ENCODE measurements around the gene PTTG1.

Gene PTTG1

DNA sequence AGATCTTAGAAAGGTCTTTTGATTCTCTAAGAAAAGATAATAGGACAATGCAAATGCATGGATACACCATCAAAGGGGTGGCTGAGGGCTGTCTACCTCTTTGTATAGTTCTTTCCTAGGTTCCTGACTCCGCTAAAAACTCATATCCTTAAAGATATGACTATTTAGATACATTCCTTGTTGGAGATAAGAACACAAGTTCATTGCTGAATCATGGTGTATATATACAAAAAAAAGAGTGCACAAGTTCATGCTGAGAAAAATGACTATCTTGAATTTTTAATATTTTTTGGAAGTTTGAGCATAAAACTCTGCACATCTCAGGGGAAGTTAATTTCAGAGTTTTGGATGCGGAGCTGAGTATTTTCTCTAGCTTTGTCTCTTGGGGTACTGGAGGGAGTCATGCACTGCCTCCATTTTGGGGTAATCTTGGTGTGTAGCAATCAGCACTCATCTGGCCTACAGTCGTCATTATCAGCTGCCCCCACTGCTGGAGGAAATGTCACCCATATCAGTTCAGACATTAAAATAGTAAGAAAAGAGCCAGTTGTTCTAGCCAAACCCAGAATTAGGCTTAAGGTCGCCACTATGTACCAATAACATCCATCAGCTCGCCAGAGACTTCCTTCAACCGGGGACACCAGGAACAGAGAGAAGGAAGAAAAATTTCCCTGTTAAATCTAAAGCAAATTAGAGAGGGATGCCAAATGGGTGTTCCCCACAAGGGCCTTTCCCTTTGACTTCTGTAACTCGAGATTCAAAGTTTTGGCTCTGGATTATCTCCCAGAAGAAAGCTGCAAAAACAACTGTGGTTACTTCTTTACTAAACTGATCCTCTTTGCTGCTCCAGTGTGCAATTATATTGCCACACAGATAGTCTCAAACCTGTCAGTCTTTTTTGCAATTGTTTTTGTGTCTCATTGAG is 49.0 kb downstream of the PTTG1 start:
- in situ Hi-C loops (cut with HindIII; ENCODE audit: low sequenced_read_pairs), result no loop called here

DNA sequence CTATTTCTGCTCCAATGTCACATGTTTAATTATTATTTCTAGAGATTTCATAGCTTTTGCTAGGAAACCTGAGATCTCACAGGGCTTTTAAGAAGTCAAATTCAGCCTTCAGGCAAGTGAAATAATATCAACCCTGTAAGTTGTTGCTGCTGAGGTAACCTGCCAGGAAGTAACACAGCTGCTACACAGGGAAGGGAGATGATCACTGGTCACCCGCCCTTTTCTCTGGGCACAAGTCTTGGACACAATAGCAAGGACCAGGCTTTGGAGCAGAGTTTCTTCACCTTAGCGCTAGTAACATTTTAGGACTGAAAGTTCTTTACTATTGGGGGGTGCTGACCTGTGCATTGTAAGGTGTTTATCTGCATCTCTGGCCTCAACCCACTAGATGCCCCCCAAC is 50.1 kb downstream of the PTTG1 start:
- in situ Hi-C loops (cut with HindIII; ENCODE audit: low sequenced_read_pairs), result no loop called here

DNA sequence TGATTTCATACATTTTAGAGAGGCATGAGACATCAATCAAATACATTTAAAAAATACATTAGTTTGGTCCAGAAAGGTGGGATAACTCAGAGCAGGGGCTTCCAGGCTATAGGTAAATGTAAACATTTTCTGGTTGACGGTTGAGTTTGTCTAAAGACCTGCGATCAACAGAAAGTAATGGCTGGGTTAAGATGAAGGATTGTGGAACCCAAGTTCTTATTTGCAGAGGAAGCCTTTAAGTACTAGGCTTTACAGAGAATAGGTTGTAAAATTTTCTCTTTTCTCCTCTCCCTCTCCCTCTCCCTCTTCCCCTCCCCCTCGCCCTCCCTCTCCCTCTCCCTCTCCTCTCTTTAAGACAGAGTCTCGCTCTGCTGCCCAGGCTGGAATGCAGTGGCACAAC is 50.8 kb downstream of the PTTG1 start:
- in situ Hi-C loops (cut with HindIII; ENCODE audit: low sequenced_read_pairs), result no loop called here

DNA sequence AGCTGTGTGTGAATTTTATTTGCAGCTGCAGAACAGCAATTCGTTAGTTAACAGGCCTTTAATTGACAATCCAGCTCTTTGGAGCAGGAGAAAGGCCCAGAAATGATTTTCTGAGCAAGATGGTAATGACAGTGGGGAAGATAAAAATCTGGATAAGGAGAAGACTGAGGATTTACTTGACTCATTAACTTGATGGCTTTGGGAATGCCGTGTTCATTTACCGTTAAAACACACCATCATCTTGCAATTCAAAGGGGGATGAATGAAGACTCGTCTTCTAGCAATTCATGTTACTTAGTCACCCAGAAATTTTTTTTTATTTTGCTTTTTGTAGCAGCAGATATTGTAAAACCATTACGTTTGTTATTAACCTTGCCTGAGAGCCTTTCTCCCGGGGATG is 52.0 kb downstream of the PTTG1 start:
- in situ Hi-C loops (cut with HindIII; ENCODE audit: low sequenced_read_pairs), result no loop called here

DNA sequence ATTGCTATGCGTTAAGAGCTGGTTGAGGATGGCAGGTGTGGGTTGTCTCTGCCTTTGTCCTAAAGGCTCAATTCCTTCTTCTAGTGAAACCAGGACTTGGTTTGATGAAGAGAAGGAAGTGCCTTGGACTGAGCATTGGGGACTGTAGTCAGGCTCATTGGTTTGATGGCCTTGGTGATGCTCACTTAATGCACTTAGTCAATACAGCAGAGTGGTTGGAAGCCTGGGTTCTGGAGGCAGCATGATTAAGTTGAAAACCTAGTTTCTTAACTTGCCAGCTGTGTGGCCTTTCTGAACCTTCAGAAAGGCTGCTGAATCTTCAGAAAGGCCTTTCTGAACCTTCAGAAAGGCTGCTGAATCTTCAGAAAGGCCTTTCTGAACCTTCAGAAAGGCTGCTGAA is 52.4 kb downstream of the PTTG1 start:
- in situ Hi-C loops (cut with HindIII; ENCODE audit: low sequenced_read_pairs), result no loop called here

DNA sequence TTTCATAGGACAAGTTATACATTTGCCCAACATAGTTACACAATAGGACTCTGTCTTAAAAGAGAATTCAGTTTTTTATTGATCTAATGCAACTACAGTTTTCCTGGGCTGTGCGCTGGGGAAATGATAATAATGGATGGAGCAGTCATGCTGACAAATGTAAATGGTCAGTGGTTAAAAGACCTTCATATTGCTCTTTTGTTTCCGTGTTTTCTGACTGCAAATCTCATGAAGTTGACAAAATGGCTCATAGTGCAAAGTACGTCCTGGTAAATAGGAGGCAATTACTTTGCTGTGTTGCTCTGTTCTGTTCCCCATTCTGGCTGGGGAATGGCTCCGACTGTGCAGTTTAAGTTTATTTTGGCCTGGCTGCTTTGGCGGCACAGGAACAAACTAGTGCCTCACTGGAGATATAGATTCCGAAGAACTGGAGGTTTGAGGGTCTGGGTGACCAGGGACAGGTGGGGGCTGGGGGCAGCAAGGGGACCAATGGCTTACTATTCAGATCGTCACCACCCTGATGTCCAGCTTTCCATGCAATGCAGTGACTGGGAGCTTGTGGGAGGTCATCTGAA is 54.3 kb downstream of the PTTG1 start:
- in situ Hi-C loops (cut with HindIII; ENCODE audit: low sequenced_read_pairs), result no loop called here

DNA sequence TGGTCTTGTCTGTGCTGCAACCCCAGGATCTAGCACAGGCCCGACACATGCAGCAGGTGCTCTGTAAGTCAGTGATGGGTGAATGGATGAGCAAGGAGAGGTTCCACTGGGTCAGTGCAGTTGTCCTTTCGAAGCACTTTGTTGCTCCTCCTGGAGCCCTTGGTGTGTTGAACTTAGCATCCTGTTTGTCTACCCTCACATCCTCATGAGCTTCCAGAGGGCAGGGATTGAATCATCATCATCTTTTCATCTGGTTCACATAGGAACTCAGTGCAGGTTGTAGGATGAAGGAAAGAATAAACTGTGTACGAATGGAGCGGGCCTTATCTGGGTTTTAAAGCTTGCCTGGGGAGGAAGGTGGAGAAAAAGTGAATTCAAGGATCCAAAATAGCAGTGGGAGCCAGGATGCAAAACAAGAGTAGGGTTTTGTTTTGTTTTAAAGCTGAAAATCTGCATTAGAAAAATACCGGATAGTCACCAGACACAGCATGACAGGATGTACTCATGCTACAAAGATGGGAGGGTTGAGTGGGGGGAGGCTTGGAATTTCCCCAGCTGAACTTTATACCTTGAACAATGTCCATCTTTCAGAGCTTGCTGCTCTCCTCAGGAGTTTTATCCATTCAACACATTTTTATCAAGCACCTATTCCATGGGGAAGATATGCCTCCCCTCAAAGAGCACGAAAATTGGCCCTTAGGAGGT is 55.8 kb downstream of the PTTG1 start:
- in situ Hi-C loops (cut with HindIII; ENCODE audit: low sequenced_read_pairs), result no loop called here

DNA sequence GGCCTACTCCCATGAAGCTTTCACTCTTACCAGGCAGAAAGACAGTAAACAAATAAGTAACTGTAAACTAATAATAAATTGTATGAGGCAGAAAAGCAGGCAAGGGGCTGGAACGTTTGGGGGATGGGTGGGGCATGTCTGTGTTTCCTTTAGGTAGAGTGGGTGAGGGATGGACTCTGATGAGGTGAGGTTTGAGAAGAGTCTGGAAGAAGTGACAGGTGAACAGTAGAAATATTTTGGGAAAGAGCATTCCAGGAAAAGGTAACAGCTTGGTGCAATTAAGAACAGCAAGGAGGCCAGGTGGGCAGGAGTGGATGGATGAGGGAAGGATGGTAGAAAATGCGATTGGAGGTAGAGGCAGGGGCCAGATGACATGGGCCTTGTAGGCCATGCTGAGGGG is 56.5 kb downstream of the PTTG1 start:
- in situ Hi-C loops (cut with HindIII; ENCODE audit: low sequenced_read_pairs), result no loop called here
